GM13976 (cell line): ENCODE data around the gene DNMT3A.
A peak's percentile ranks its signal among the peaks of the same experiment; 100 is the strongest.

Experiments used
- DNase-seq: peaks from one replicate; pipeline ENCODE4 v3.0.0; 2012; ENCODE audit warnings: low spot score
- in situ Hi-C: fragments of 300-500 bp; cut with MboI; formaldehyde crosslinking; loops from one replicate; pipeline ENCODE4 v1.12.0; 2022; ENCODE audit warnings: low sequenced_read_pairs, mixed read lengths, inconsistent platforms; ENCODE audit not compliant: unreplicated experiment
- TF ChIP-seq, protein P1 (sequence below): IDR thresholded peaks from 2 replicates; pipeline ENCODE4 v1.5.1; 2012; ENCODE audit warnings: borderline replicate concordance, mild to moderate bottlenecking; ENCODE audit not compliant: insufficient read depth; ENCODE audit errors: extremely low read depth, missing control alignments, control extremely low read depth

The DNMT3A gene

DNA sequence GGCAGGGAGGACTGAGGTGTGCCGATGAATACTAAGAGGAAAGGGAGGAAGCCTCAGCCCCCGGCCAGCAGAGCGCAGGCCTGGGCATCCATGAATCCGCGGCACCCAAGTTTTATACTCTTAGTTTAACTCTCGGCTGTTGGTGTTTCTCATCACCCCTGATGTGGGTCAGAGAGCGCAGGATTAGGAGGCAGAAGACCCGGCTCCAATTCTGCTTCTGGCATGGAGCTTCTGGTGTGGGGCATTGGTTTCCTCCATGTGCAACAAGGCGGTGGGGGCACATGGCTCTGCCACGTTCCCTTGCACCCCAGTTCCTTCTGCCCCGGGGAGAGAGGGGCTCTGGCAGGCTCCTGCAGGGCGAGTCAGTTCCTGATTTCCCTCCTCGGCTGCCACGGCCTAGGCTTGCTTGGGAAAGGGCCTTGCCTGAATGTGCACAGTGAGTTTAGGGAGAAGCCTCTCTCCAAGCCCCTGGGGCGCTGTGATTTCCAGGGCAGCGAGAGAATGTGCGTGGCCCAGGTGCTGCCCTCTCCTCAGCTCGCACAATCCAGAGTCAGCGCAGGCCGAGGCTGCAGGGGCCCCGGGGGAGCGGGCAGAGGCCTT lies 36.2 kb upstream of the DNMT3A start:
- TF ChIP-seq, protein P1, sequence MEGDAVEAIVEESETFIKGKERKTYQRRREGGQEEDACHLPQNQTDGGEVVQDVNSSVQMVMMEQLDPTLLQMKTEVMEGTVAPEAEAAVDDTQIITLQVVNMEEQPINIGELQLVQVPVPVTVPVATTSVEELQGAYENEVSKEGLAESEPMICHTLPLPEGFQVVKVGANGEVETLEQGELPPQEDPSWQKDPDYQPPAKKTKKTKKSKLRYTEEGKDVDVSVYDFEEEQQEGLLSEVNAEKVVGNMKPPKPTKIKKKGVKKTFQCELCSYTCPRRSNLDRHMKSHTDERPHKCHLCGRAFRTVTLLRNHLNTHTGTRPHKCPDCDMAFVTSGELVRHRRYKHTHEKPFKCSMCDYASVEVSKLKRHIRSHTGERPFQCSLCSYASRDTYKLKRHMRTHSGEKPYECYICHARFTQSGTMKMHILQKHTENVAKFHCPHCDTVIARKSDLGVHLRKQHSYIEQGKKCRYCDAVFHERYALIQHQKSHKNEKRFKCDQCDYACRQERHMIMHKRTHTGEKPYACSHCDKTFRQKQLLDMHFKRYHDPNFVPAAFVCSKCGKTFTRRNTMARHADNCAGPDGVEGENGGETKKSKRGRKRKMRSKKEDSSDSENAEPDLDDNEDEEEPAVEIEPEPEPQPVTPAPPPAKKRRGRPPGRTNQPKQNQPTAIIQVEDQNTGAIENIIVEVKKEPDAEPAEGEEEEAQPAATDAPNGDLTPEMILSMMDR, result no peak
- in situ Hi-C loops, result no loop called here
- DNase-seq, result no peak

DNA sequence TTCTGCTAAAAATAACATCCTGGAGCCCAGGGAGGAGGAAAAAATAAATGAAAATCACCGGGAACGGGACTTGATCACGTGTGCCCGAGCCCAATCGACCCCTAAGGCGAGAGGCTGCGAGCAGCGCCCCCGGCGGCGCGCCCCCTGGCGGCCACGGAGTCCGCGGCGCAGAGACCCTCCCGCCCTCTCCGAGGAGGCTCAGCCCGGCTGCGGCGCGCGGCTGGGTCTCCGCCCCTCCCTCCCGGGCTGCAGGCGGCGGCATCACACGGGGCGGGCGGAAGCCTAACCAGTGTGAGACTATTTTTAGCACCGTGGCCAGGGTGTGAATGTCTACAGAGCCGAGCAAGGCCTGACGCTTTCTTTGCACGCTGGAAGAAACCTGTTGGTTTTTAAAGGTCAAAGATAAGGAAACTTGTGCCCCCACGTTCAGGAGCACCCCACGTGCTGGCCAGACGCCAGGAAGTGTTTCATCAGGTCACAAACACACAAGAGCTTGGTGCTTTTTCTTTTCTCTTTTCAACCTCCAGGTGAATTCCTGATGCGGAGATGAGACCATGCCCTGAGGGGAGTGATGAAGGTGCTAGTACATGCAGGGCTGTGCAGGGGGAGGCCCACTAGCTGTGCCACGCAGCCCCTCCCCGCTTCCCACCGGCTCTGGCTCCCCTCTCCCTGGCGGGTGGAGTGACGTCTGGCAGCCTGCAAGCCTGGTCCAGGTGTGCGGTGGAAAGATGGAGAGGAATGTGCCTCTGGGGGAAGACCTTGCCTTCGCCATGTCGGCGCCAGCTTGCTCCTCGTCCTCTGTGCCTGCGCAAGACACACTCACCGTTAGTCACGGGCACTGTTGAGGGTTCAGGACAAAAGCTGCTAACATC lies 35.3 kb upstream of the DNMT3A start:
- TF ChIP-seq, protein P1, result peak; percentile 98
- DNase-seq, result peak; percentile 96

DNA sequence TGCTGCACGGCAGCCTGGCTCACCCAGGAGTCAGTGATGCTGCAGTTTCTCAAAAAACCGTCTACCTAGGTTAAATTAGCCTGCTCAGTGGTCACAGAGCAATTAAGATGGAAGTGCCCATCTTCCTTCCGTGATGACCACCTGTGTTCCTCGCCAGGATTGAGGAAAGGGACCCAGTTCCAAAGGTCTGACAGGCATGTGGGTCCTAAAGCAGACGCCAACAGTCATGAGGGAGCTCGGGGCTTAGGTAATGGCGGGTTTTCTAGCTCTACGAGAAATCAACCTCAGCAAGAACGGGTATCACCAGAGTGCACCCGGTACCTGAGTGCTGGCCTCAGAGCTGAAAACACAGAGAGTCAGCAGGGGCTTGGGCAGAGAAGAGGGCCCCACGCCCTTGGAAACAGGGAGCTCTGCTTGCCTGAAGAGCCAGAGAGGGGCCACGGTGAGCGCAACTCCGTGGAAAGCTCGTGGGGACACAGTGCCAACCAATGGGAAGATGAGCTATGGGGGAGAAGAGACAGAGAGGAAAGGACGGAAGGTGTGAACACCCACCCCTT lies 34.3 kb upstream of the DNMT3A start:
- TF ChIP-seq, protein P1, result no peak
- in situ Hi-C loops, result no loop called here
- no peak for DNase-seq

More for the DNA sequence above, 35.3 kb upstream of the DNMT3A start:
- in situ Hi-C loops, result no loop called here

DNA sequence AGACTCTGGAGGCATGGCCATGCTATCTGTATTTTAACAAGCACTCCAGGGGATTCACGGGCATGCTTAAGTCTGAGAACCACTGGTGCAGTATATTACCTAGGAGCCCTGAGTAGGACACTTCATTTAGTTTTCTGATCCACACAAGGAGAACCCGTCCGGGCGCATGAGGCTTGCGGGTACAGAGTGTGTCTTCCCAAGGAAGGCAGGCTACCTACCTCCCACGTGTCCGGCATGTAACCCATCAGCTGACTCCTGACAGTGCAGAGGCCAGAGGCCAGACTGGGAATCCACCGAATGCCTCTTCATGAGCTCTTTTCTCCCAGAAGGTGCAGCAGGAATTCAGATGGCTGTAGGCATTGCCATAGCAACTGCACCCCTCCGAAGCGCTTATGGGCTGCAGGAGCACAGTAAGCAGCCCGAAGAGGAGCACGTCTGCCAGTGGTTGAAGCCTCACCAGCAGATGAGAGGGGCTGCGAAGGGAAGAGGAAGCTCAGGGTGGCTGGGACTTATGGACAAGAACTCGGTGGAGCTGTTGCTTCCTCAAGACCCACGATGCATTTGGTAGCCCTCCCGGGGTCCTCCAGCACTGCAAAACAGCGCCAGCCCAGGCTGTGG lies 33.8 kb upstream of the DNMT3A start:
- DNase-seq, result no peak
- in situ Hi-C loops, result no loop called here
- TF ChIP-seq, protein P1, result no peak

DNA sequence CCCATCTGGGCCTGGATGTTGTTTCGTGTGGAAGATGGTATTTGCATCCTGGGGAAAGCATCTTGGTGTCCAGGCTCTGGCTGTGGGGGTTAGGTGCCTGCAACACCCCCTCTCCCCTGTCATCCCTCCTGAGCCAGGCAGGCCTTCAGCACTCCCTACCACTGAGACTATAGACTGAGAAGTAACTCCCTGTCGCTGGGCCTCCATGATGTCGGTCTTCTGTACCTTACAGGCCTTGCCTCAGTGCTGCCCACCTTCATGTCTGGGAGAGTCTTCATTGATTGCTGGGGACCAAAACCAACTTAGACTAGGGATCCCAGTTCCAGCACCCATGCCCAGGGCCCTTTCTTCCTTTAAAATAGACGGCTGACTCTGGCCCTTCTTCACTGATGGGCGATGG lies 33.1 kb upstream of the DNMT3A start:
- DNase-seq, result no peak
- TF ChIP-seq, protein P1, result no peak
- in situ Hi-C loops, result no loop called here

DNA sequence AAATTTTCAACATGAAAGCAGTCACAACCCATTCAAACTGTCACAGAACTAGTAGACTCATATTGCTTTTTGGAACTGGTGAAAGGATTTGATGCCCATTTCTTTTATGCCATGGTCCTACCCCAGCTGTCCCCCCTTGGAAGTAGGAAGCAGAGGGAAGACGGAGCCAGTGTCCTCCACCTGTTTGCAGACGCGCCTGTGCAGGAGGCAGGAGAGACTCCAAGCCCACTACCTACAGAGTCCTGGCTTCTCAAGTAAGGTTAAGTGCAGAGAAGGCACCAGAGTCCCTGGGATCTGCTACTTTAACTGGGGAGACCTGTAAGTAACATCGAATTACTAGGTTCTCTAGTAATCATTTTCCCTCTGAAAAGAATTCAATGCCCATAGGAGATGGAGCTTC lies 32.7 kb upstream of the DNMT3A start:
- TF ChIP-seq, protein P1, result no peak
- no peak for DNase-seq
- in situ Hi-C loops, result no loop called here
